Activated CD4-positive, alpha-beta T cell treated with anti-CD3 and anti-CD28 coated beads for 36 hours (primary cell): ENCODE data around the gene ZBTB26. TPM values are rescaled to one million over a fixed set of nuclear protein-coding genes. Genes with fewer than 3 reads are reported as not detected.
"Not testable (repeated sequence)": the region's sequence is repeated elsewhere in the genome, so short reads cannot be mapped to it uniquely, and the experiment has no call there.

Experiments
- ATAC-seq: fragments of 200-7000 bp; cut with Tn5 transposase; one replicate; pipeline ENCODE4 v1.10.0; 2021; ENCODE audit warnings: mild to moderate bottlenecking, moderate library complexity
- CTCF ChIA-PET: fragments of 350-600 bp; sonication (Branson Sonifier 250); formaldehyde crosslinking; loops from one replicate; lab custom pipeline; 2021; ENCODE audit warnings: antibody characterized with exemption; lab: Charles Lee
- POLR2A ChIA-PET: fragments of 350-600 bp; sonication (Branson Sonifier 250); formaldehyde crosslinking; loops from one replicate; lab custom pipeline; 2021; ENCODE audit warnings: antibody characterized with exemption, inconsistent platforms; lab: Charles Lee
- DNase-seq: peaks from one replicate; pipeline ENCODE4 v3.0.0-alpha.2; 2020
- H3K27ac Mint-ChIP-seq: one replicate; pipeline ENCODE4 v1.8.0; 2021; ENCODE audit warnings: mixed read lengths
- H3K27me3 Mint-ChIP-seq: one replicate; pipeline ENCODE4 v1.8.0; 2021; ENCODE audit warnings: mixed read lengths
- H3K36me3 Mint-ChIP-seq: one replicate; pipeline ENCODE4 v1.8.0; 2021; ENCODE audit warnings: low read depth, mixed read lengths
- H3K4me1 Mint-ChIP-seq: one replicate; pipeline ENCODE4 v1.8.0; 2021; ENCODE audit warnings: mixed read lengths
- H3K4me3 Mint-ChIP-seq: one replicate; pipeline ENCODE4 v1.8.0; 2021; ENCODE audit warnings: mild to moderate bottlenecking, moderate library complexity, mixed read lengths
- H3K9me3 Mint-ChIP-seq: one replicate; pipeline ENCODE4 v1.8.0; 2021; ENCODE audit warnings: low read depth, mixed read lengths
- intact Hi-C, 2 experiments: fragments of 100-400 bp; cut with DNase I in 1 of 2; cut with micrococcal nuclease in 1 of 2; formaldehyde crosslinking; loops; one replicate each; pipeline versions ENCODE4 v1.14.2 to v1.15.1; 2022 to 2024; cut with DNase I, micrococcal nuclease
- total RNA-seq, 2 experiments: library from RNA; stranded (reverse); gene quantifications; one replicate each; pipeline ENCODE4 v1.2.3, GENCODE V29; 2021

The ZBTB26 gene
- total RNA-seq, 2 experiments from 2014 or later: 6.0 TPM

GRCh38 chr9:122900791-122901190, 30.5 kb downstream of the ZBTB26 start:
- Mint-ChIP-seq H3K4me3 (peak overlapping the region; percentile 48), H3K36me3 (peaks cover 12% of the 10 kb centered on the region), H3K4me1 (peaks cover 35% of the 10 kb centered on the region), H3K27ac (no peak overlapping the region), H3K27me3 (no peaks in the 10 kb centered on the region), H3K9me3 (no peaks in the 10 kb centered on the region)
- intact Hi-C loops: loop anchor here (5.0 to 10.0 kb wide), 3 partner anchors 53 to 636 kb away; partner anchors contain the start of genes MRRF (in 1 of the 2) and RBM18 (in 1 of the 2)
- no peak for DNase-seq
- no peak for ATAC-seq
- ChIA-PET CTCF (interaction anchor here (0.7 to 1.0 kb wide), 3 partner anchors 11 to 55 kb away, joined by 3 read pairs; partner anchors contain the start of gene ZBTB6), POLR2A (interaction anchor here (0.6 to 1.0 kb wide), 2 partner anchors 40 to 475 kb away, joined by 4 read pairs; partner anchors contain the start of gene RABGAP1)

DNA sequence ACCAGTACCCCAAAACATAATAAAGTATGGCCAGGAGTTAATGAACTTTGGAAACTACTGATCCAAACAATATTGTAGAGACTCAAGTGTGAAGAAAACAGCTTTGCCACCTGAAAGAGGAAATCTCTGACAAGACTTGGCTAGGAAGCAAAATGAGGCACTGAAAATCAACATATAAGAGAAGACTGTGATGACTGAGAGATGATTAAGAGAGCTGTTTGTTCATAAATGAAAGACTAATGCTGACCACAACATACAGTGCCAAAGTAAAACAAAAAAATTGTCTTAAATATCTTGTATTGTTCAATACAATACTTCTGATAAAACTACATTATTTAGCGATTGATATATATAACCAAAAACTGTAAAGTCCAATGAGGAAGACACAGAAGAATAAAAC, 33.3 kb downstream of the ZBTB26 start:
- ATAC-seq (no peak), DNase-seq (no peak)
- Mint-ChIP-seq H3K9me3 (no peaks in the 10 kb centered on the region), H3K27ac (peak overlapping the region; percentile 23), H3K4me1 (peaks cover 33% of the 10 kb centered on the region), H3K27me3 (no peaks in the 10 kb centered on the region), H3K36me3 (peaks cover 20% of the 10 kb centered on the region), H3K4me3 (no peak overlapping the region)
- ChIA-PET CTCF (interaction anchor here (0.8 to 1.3 kb wide), 2 partner anchors 11 to 15 kb away, joined by 3 read pairs; partner anchors contain the start of gene ZBTB6), POLR2A (interaction anchor here (0.6 kb wide), 1 partner anchor 374 kb away, joined by 3 read pairs; no protein-coding TSS in a partner anchor)
- intact Hi-C loops: loop anchor here in 1 of 2 experiments (5.0 kb wide), 1 partner anchor 51 kb away; no protein-coding TSS in a partner anchor

GRCh38 chr9:122888480-122888879, 42.8 kb downstream of the ZBTB26 start:
- H3K27me3 Mint-ChIP-seq: no peaks in the 10 kb centered on the region
- ATAC-seq (no peak), DNase-seq (no peak)
- H3K9me3 Mint-ChIP-seq: no peaks in the 10 kb centered on the region
- no peak overlapping the region for H3K27ac Mint-ChIP-seq
- ChIA-PET CTCF (no interaction called here), POLR2A (no interaction called here)
- no peak overlapping the region for H3K4me3 Mint-ChIP-seq
- H3K36me3 Mint-ChIP-seq: peaks cover 30% of the 10 kb centered on the region
- no peaks in the 10 kb centered on the region for H3K4me1 Mint-ChIP-seq
- intact Hi-C loops: no loop called here

- Mint-ChIP-seq H3K36me3 (peaks cover 37% of the 10 kb centered on the region), H3K27ac (no peak overlapping the region), H3K27me3 (no peaks in the 10 kb centered on the region), H3K4me1 (peaks cover 4% of the 10 kb centered on the region), H3K4me3 (no peak overlapping the region), H3K9me3 (no peaks in the 10 kb centered on the region)
- ATAC-seq: no peak
- intact Hi-C loops: no loop called here
- CTCF ChIA-PET: interaction anchor here (1.0 kb wide), 2 partner anchors 9 to 21 kb away, joined by 3 read pairs; no protein-coding TSS in a partner anchor
- no peak for DNase-seq
- POLR2A ChIA-PET: no interaction called here
Observed at GRCh38 chr9:122883125-122883524, 48.2 kb downstream of the ZBTB26 start.

DNA sequence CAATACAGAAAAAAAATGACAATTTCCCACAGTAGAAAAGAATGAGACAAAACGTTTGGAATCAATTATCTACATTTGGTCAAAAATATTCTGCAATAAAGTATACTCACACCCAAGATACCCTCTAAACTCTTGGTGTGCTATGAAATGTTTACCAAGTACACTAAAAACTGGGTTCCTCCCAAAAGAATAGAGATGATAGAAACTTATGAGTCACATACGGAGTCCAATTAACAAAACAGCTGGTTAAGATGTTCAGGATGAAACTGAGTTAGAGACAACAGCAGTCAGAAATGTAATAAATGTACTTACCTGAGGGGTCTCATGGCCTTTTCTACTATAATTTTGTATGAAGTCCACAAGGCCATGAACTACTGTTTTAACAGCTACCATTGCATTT, 51.9 kb downstream of the ZBTB26 start:
- ATAC-seq (no peak), DNase-seq (no peak)
- Mint-ChIP-seq H3K36me3 (peaks cover 46% of the 10 kb centered on the region), H3K4me3 (no peak overlapping the region), H3K27ac (no peak overlapping the region), H3K27me3 (no peaks in the 10 kb centered on the region), H3K4me1 (peaks cover 9% of the 10 kb centered on the region), H3K9me3 (no peaks in the 10 kb centered on the region)
- intact Hi-C loops: no loop called here
- ChIA-PET POLR2A (no interaction called here), CTCF (interaction anchor here (0.6 to 1.2 kb wide), 2 partner anchors 14 to 38 kb away, joined by 3 read pairs; no protein-coding TSS in a partner anchor)

DNA sequence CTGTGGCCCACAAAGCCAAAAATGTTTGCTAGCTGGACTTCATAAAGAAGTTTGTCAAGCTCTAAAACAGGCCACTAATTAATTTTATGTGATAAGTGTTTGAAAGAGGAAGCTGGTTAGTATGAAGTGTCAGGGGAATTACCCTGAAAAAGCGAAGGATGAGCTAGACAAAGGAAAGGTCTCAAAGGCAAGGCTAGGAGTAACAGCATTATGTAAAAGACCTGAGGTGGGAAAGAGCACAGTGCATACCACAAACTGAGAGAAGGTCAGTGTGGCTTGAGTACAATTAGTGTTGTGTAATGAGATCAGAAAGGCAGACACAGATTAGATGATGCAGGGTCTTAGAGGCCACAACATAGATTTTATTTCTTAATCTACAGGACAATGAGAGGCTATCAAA, 55.8 kb downstream of the ZBTB26 start:
- Mint-ChIP-seq H3K36me3 (peaks cover 33% of the 10 kb centered on the region), H3K4me1 (peaks cover 5% of the 10 kb centered on the region), H3K27ac (peak overlapping the region; percentile 53), H3K27me3 (no peaks in the 10 kb centered on the region), H3K9me3 (no peaks in the 10 kb centered on the region), H3K4me3 (no peak overlapping the region)
- CTCF ChIA-PET: interaction anchor here (0.8 to 1.0 kb wide), 2 partner anchors 37 to 200 kb away, joined by 3 to 4 read pairs; partner anchors contain the start of gene ZBTB6
- no peak for DNase-seq
- POLR2A ChIA-PET: no interaction called here
- intact Hi-C loops: no loop called here
- no peak for ATAC-seq

GRCh38 chr9:122867276-122867675, 64.0 kb downstream of the ZBTB26 start:
- H3K27ac Mint-ChIP-seq, DNase-seq, POLR2A ChIA-PET, ATAC-seq, CTCF ChIA-PET, H3K4me3 Mint-ChIP-seq, H3K9me3 Mint-ChIP-seq, H3K27me3 Mint-ChIP-seq, H3K4me1 Mint-ChIP-seq, intact Hi-C loops: not testable (repeated sequence)
- H3K36me3 Mint-ChIP-seq: peaks cover 22% of the 10 kb centered on the region

DNA sequence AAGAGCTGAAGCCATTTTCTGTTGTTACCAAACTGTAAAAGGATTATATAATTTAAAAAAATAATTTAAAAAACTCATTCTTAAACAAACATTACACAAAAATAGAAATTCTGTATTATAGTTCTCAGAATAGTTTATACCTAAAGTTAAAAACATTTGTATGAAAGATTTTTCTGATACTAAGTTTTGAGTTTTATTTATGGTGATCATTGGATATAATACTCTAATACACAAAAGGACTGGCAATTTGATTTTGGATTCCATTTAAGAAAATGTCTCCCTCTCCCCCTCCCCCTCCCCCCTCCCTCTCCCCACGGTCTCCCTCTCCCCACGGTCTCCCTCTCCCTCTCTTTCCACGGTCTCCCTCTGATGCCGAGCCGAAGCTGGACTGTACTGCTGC, 65.2 kb downstream of the ZBTB26 start:
- no peak for DNase-seq
- Mint-ChIP-seq H3K36me3 (peaks cover 21% of the 10 kb centered on the region), H3K9me3 (no peaks in the 10 kb centered on the region), H3K4me3 (no peak overlapping the region), H3K27ac (no peak overlapping the region), H3K4me1 (no peaks in the 10 kb centered on the region), H3K27me3 (no peaks in the 10 kb centered on the region)
- ATAC-seq: no peak
- intact Hi-C loops: no loop called here
- ChIA-PET CTCF (interaction anchor here (0.6 kb wide), 1 partner anchor 544 kb away, joined by 3 read pairs; no protein-coding TSS in a partner anchor), POLR2A (no interaction called here)

Other genes starting within 250 kb of the ZBTB26 start
- gene OR1L4, start 207.5 kb downstream of the ZBTB26 start, total RNA-seq: not detected
- not detected for gene OR1L6, start 189.2 kb downstream of the ZBTB26 start, total RNA-seq
- gene OR5C1, start 142.6 kb downstream of the ZBTB26 start, total RNA-seq: not detected
- not detected for gene OR1K1, start 131.4 kb downstream of the ZBTB26 start, total RNA-seq
- gene PDCL, start 102.9 kb downstream of the ZBTB26 start, total RNA-seq: 10 to 100 TPM; 18.4 to 18.8 TPM
- gene RC3H2, start 26.2 kb downstream of the ZBTB26 start, total RNA-seq: 10 to 100 TPM; 21.5 to 24.4 TPM
- 1 to 10 TPM; 8.8 to 9.3 TPM for gene ZBTB6, start 18.2 kb downstream of the ZBTB26 start, total RNA-seq
- 10 to 100 TPM; 24.3 to 27.2 TPM for gene RABGAP1, start 9.5 kb upstream of the ZBTB26 start, total RNA-seq
- 1 to 10 TPM in 1 of 2 experiments, under 1 TPM in 1; 0.78 to 1.0 TPM for gene GPR21, start 102.2 kb upstream of the ZBTB26 start, total RNA-seq